ENCODE results near the gene ADGRL3. TPM values are rescaled to one million over a fixed set of nuclear protein-coding genes. Genes with fewer than 3 reads are reported as not detected.

ADGRL3 gene
- total and polyA plus RNA-seq, 5 donors from 2014 or later: not detected

- peaks cover 2 to 9% of the 10 kb centered on the region in 2 experiments for H3K9me3 ChIP-seq (ENCODE audit: control insufficient read depth in 2 of 2, low read length in 2 of 2)
- H3K36me3 ChIP-seq (ENCODE audit: control insufficient read depth, insufficient read depth, low read length): no peaks in the 10 kb centered on the region
- Mint-ChIP-seq H3K4me3 (no peak overlapping the region), H3K4me1 (no peaks in the 10 kb centered on the region), H3K27me3 (no peaks in the 10 kb centered on the region), H3K27ac (no peak overlapping the region), H3K36me3 (no peaks in the 10 kb centered on the region), H3K9me3 (peaks cover 0 to 16% (median 5%) of the 10 kb centered on the region in 7 donors)
- DNase-seq (no peak), ATAC-seq (ENCODE audit: low read depth in 2 of 2) (no peak)
- no peaks in the 10 kb centered on the region for H3K4me1 ChIP-seq (ENCODE audit: control insufficient read depth, insufficient read depth, low read length, poor library complexity, severe bottlenecking)
- no peak overlapping the region for H3K4me3 ChIP-seq (ENCODE audit: low read depth, low read length)
- H3K27ac ChIP-seq (ENCODE audit: insufficient read depth, low read length, poor library complexity, severe bottlenecking): no peak overlapping the region
- H3K27me3 ChIP-seq (ENCODE audit: control insufficient read depth, insufficient read depth, low read length): no peaks in the 10 kb centered on the region
These were observed 133.4 kb downstream of the ADGRL3 start for GRCh38 chr4:61333490-61333889.

- H3K4me3 Mint-ChIP-seq: no peak overlapping the region
- DNase-seq (no peak), ATAC-seq (ENCODE audit: low read depth in 2 of 2) (no peak)
- H3K9me3 Mint-ChIP-seq: peaks cover 0 to 9% (median 5%) of the 10 kb centered on the region in 7 donors
- Histone ChIP-seq H3K27me3 (ENCODE audit: control insufficient read depth, insufficient read depth, low read length) (no peaks in the 10 kb centered on the region), H3K27ac (ENCODE audit: insufficient read depth, low read length, poor library complexity, severe bottlenecking) (no peak overlapping the region), H3K4me1 (ENCODE audit: control insufficient read depth, insufficient read depth, low read length, poor library complexity, severe bottlenecking) (no peaks in the 10 kb centered on the region), H3K9me3 (ENCODE audit: control insufficient read depth in 2 of 2, low read length in 2 of 2) (peaks cover 2 to 5% of the 10 kb centered on the region in 2 experiments), H3K4me3 (ENCODE audit: low read depth, low read length) (no peak overlapping the region), H3K36me3 (ENCODE audit: control insufficient read depth, insufficient read depth, low read length) (no peaks in the 10 kb centered on the region)
- no peaks in the 10 kb centered on the region for H3K36me3 Mint-ChIP-seq
- no peaks in the 10 kb centered on the region for H3K4me1 Mint-ChIP-seq
- no peak overlapping the region for H3K27ac Mint-ChIP-seq
- no peaks in the 10 kb centered on the region for H3K27me3 Mint-ChIP-seq
These were observed 135.2 kb downstream of the ADGRL3 start for GRCh38 chr4:61335241-61335763.

- H3K36me3 Mint-ChIP-seq: no peaks in the 10 kb centered on the region
- ATAC-seq (ENCODE audit: low read depth in 2 of 2): no peak
- no peak overlapping the region for H3K4me3 Mint-ChIP-seq
These were observed 136.4 kb downstream of the ADGRL3 start for GRCh38 chr4:61336488-61336887.

DNA sequence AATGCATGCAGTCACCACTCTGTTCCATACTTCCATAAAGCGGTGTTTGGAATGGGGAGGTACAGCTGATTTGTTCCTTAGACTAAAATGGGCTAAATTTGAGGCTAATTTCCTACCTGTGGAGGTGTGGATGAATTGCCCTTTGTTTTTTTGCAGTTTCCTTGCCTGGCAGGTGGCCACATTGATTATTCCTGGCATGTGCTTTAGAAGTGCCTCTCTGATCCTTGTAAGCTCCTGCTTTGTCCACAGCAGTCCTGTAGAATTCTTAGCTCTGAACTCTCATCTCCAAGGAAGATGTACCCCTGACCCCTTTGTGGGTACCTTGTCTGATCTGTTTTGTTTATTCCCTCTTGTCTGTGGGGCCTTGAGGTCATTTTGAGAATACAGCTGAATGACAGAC is 136.8 kb downstream of the ADGRL3 start:
- H3K4me1 ChIP-seq (ENCODE audit: control insufficient read depth, insufficient read depth, low read length, poor library complexity, severe bottlenecking): no peaks in the 10 kb centered on the region
- H3K4me3 ChIP-seq (ENCODE audit: low read depth, low read length): no peak overlapping the region
- no peak for ATAC-seq (ENCODE audit: low read depth in 2 of 2)
- no peak overlapping the region for H3K27ac ChIP-seq (ENCODE audit: insufficient read depth, low read length, poor library complexity, severe bottlenecking)
- H3K9me3 ChIP-seq (ENCODE audit: control insufficient read depth in 2 of 2, low read length in 2 of 2): peaks cover 0 to 2% of the 10 kb centered on the region in 2 experiments
- no peak overlapping the region for H3K4me3 Mint-ChIP-seq
- H3K36me3 ChIP-seq (ENCODE audit: control insufficient read depth, insufficient read depth, low read length): no peaks in the 10 kb centered on the region
- no peaks in the 10 kb centered on the region for H3K27me3 ChIP-seq (ENCODE audit: control insufficient read depth, insufficient read depth, low read length)
- H3K36me3 Mint-ChIP-seq: no peaks in the 10 kb centered on the region
- DNase-seq: no peak
- H3K27ac Mint-ChIP-seq: no peak overlapping the region
- no peaks in the 10 kb centered on the region for H3K27me3 Mint-ChIP-seq
- H3K4me1 Mint-ChIP-seq: no peaks in the 10 kb centered on the region
- H3K9me3 Mint-ChIP-seq: peaks cover 0 to 9% (median 6%) of the 10 kb centered on the region in 7 donors

More at GRCh38 chr4:61336488-61336887, 136.4 kb downstream of the ADGRL3 start:
- Histone ChIP-seq H3K27ac (ENCODE audit: insufficient read depth, low read length, poor library complexity, severe bottlenecking) (no peak overlapping the region), H3K4me3 (ENCODE audit: low read depth, low read length) (no peak overlapping the region), H3K9me3 (ENCODE audit: control insufficient read depth in 2 of 2, low read length in 2 of 2) (peaks cover 0 to 2% of the 10 kb centered on the region in 2 experiments), H3K4me1 (ENCODE audit: control insufficient read depth, insufficient read depth, low read length, poor library complexity, severe bottlenecking) (no peaks in the 10 kb centered on the region), H3K27me3 (ENCODE audit: control insufficient read depth, insufficient read depth, low read length) (no peaks in the 10 kb centered on the region), H3K36me3 (ENCODE audit: control insufficient read depth, insufficient read depth, low read length) (no peaks in the 10 kb centered on the region)
- Mint-ChIP-seq H3K27me3 (no peaks in the 10 kb centered on the region), H3K27ac (no peak overlapping the region), H3K4me1 (no peaks in the 10 kb centered on the region), H3K9me3 (peaks cover 0 to 9% (median 5%) of the 10 kb centered on the region in 7 donors)
- DNase-seq: no peak

GRCh38 chr4:61342061-61342460 is 141.9 kb downstream of the ADGRL3 start:
- no peak overlapping the region for H3K27ac ChIP-seq (ENCODE audit: insufficient read depth, low read length, poor library complexity, severe bottlenecking)
- Mint-ChIP-seq H3K4me3 (no peak overlapping the region), H3K9me3 (peaks cover 2 to 23% (median 5%) of the 10 kb centered on the region in 7 donors), H3K27me3 (no peaks in the 10 kb centered on the region), H3K4me1 (no peaks in the 10 kb centered on the region), H3K36me3 (no peaks in the 10 kb centered on the region), H3K27ac (no peak overlapping the region)
- no peak for DNase-seq
- no peaks in the 10 kb centered on the region for H3K4me1 ChIP-seq (ENCODE audit: control insufficient read depth, insufficient read depth, low read length, poor library complexity, severe bottlenecking)
- no peak for ATAC-seq (ENCODE audit: low read depth in 2 of 2)
- H3K4me3 ChIP-seq (ENCODE audit: low read depth, low read length): no peak overlapping the region
- H3K9me3 ChIP-seq (ENCODE audit: control insufficient read depth in 2 of 2, low read length in 2 of 2): no peaks in the 10 kb centered on the region
- H3K36me3 ChIP-seq (ENCODE audit: control insufficient read depth, insufficient read depth, low read length): no peaks in the 10 kb centered on the region
- no peaks in the 10 kb centered on the region for H3K27me3 ChIP-seq (ENCODE audit: control insufficient read depth, insufficient read depth, low read length)

DNA sequence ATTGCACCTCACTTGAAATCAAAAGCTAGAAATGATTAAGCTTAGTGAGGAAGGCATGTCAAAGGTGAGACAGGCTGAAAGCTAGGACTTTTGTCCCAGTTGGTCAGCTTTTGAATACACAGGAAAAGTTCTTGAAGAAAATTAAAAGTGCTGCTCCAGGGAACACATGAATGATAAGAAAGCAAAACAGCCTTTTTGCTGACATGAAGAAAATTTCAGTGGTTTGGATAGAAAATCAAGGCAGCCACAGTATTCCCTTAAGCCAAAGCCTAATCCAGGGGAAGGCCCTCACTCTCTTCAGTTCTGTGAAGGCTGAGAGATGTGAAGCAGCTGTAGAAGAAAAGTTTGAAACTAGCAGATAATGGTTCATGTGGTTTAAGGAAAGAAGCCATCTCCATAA is 150.8 kb downstream of the ADGRL3 start:
- Histone ChIP-seq H3K4me1 (ENCODE audit: control insufficient read depth, insufficient read depth, low read length, poor library complexity, severe bottlenecking) (no peaks in the 10 kb centered on the region), H3K9me3 (ENCODE audit: control insufficient read depth in 2 of 2, low read length in 2 of 2) (no peaks in the 10 kb centered on the region), H3K4me3 (ENCODE audit: low read depth, low read length) (no peak overlapping the region), H3K27me3 (ENCODE audit: control insufficient read depth, insufficient read depth, low read length) (no peaks in the 10 kb centered on the region), H3K36me3 (ENCODE audit: control insufficient read depth, insufficient read depth, low read length) (no peaks in the 10 kb centered on the region), H3K27ac (ENCODE audit: insufficient read depth, low read length, poor library complexity, severe bottlenecking) (no peak overlapping the region)
- Mint-ChIP-seq H3K4me3 (no peak overlapping the region), H3K27me3 (no peaks in the 10 kb centered on the region), H3K4me1 (no peaks in the 10 kb centered on the region), H3K36me3 (no peaks in the 10 kb centered on the region), H3K27ac (no peak overlapping the region), H3K9me3 (peaks cover 3 to 12% (median 7%) of the 10 kb centered on the region in 7 donors)
- DNase-seq (no peak), ATAC-seq (ENCODE audit: low read depth in 2 of 2) (no peak)

DNA sequence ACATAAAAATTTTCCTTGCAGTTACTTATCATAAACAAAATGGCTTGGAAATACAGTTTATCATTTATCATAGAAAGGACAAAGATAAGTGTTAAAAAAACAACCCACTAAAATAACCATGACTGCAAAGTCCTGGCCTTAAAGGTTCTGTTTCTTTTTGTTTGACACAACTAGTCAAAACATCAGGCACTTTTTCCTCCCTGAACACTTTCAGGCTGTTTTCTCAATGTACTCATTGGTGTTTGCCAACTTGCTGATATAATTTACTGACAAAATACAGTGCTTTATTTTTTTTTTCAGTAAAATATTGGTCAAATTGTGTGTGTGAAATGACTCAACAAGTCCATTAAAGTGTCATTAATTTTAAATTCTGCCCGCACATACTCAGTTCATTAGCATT is 156.6 kb downstream of the ADGRL3 start:
- H3K9me3 Mint-ChIP-seq: peaks cover 3 to 12% (median 6%) of the 10 kb centered on the region in 7 donors

GRCh38 chr4:61359301-61359700 is 159.2 kb downstream of the ADGRL3 start:
- Mint-ChIP-seq H3K36me3 (no peaks in the 10 kb centered on the region), H3K27ac (no peak overlapping the region), H3K27me3 (no peaks in the 10 kb centered on the region), H3K4me1 (no peaks in the 10 kb centered on the region), H3K4me3 (no peak overlapping the region), H3K9me3 (peaks cover 3 to 16% (median 10%) of the 10 kb centered on the region in 7 donors)
- no peaks in the 10 kb centered on the region for H3K9me3 ChIP-seq (ENCODE audit: control insufficient read depth in 2 of 2, low read length in 2 of 2)
- no peaks in the 10 kb centered on the region for H3K36me3 ChIP-seq (ENCODE audit: control insufficient read depth, insufficient read depth, low read length)
- no peaks in the 10 kb centered on the region for H3K27me3 ChIP-seq (ENCODE audit: control insufficient read depth, insufficient read depth, low read length)
- H3K27ac ChIP-seq (ENCODE audit: insufficient read depth, low read length, poor library complexity, severe bottlenecking): no peak overlapping the region
- H3K4me1 ChIP-seq (ENCODE audit: control insufficient read depth, insufficient read depth, low read length, poor library complexity, severe bottlenecking): no peaks in the 10 kb centered on the region
- no peak for DNase-seq
- no peak for ATAC-seq (ENCODE audit: low read depth in 2 of 2)
- no peak overlapping the region for H3K4me3 ChIP-seq (ENCODE audit: low read depth, low read length)

More for the DNA sequence above, 156.6 kb downstream of the ADGRL3 start:
- Histone ChIP-seq H3K27ac (ENCODE audit: insufficient read depth, low read length, poor library complexity, severe bottlenecking) (no peak overlapping the region), H3K4me1 (ENCODE audit: control insufficient read depth, insufficient read depth, low read length, poor library complexity, severe bottlenecking) (no peaks in the 10 kb centered on the region), H3K27me3 (ENCODE audit: control insufficient read depth, insufficient read depth, low read length) (no peaks in the 10 kb centered on the region), H3K36me3 (ENCODE audit: control insufficient read depth, insufficient read depth, low read length) (no peaks in the 10 kb centered on the region), H3K4me3 (ENCODE audit: low read depth, low read length) (no peak overlapping the region), H3K9me3 (ENCODE audit: control insufficient read depth in 2 of 2, low read length in 2 of 2) (no peaks in the 10 kb centered on the region)
- Mint-ChIP-seq H3K27me3 (no peaks in the 10 kb centered on the region), H3K27ac (no peak overlapping the region), H3K4me1 (no peaks in the 10 kb centered on the region), H3K36me3 (no peaks in the 10 kb centered on the region), H3K4me3 (no peak overlapping the region)
- no peak for ATAC-seq (ENCODE audit: low read depth in 2 of 2)
- no peak for DNase-seq
